HL-60 (cell line): Measurements from ENCODE around the gene ADD1.
"Not testable (repeated sequence)": the region's sequence is repeated elsewhere in the genome, so short reads cannot be mapped to it uniquely, and the experiment has no call there.

Experiments
- DNase-seq, 2 experiments: peaks; one replicate each; pipeline ENCODE4 v3.0.0-alpha.2; 2010 to 2020; ENCODE audit warnings: low read depth in 1 of 2, low spot score in 1 of 2
- H3K27ac ChIP-seq: fragments of 250-450 bp; sonication (Bioruptor Pico); replicated peaks from 2 replicates; pipeline ENCODE4 v1.5.1; 2020; ENCODE audit warnings: mild to moderate bottlenecking, moderate library complexity
- H3K27me3 ChIP-seq: fragments of 250-450 bp; sonication (Bioruptor Pico); 2 replicates; pipeline ENCODE4 v1.5.1; 2021; ENCODE audit warnings: mild to moderate bottlenecking, moderate library complexity; ENCODE audit not compliant: insufficient read depth, poor library complexity, severe bottlenecking
- H3K4me3 ChIP-seq: replicated peaks from 2 replicates; pipeline ENCODE4 v1.5.1; 2011; ENCODE audit warnings: mild to moderate bottlenecking, control low read depth, low read length; ENCODE audit not compliant: insufficient read depth
- GABPA ChIP-seq: IDR thresholded peaks from 2 replicates; pipeline ENCODE4 v1.6.1; 2012; ENCODE audit warnings: low read depth
- POLR2AphosphoS5 ChIP-seq: IDR thresholded peaks from 2 replicates; pipeline ENCODE4 v1.6.1; 2012; ENCODE audit warnings: low read depth
- SPI1 ChIP-seq: IDR thresholded peaks from 2 replicates; pipeline ENCODE4 v1.6.1; 2012; ENCODE audit warnings: low read depth, mild to moderate bottlenecking, borderline replicate concordance
- TF ChIP-seq, protein P1 (sequence below): IDR thresholded peaks from 2 replicates; pipeline ENCODE4 v1.6.1; 2012; ENCODE audit warnings: low read depth; ENCODE audit not compliant: insufficient replicate concordance
- TF ChIP-seq, protein P2 (sequence below): IDR thresholded peaks from one replicate; pipeline ENCODE4 v1.5.1; 2011; ENCODE audit warnings: low read length, control low read depth, inconsistent platforms; ENCODE audit not compliant: insufficient read depth

Gene ADD1

DNA sequence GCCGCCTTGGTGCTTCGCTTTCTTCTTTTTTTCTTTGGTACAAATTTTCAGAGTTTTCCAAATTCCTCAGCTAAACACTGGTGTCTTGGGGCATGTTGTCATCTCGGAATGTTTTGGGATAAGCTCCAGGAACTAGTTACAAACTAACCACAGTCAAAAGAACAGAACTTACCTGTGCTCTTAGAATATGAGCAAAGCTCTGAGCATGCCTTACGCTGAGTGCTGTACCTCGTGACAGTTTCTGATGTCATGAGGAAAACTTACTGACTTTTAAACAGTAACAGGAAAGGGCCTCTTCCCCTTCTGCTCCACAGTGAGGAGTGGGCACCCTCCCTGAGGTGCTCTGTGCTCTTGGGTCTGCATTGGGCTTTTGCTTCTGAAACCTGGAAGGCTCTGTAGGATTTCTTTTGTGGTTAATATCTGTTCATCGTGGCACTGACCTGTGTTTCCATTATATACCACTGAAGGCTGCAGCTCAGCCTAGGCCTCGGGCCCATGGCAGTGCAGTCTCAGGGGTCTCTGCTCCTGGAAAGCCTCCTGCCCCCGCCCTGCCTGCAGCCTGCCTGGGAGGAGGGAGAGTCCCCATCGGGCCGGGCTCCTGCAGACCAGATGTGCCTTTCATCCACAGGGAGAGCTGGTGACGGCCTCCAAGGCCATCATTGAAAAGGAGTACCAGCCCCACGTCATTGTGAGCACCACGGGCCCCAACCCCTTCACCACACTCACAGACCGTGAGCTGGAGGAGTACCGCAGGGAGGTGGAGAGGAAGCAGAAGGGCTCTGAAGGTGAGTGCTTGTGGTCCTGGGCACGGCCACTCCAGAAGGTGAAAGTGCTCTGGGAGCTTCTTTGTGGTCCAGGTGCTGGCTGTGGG is 70.8 kb downstream of the ADD1 start:
- peak in 1 of 2 experiments; percentile 33 for DNase-seq
- Histone ChIP-seq H3K27me3 (no peaks in the 10 kb centered on the region), H3K4me3 (no peak overlapping the region), H3K27ac (peak overlapping the region; percentile 42)
- TF ChIP-seq, protein P1, sequence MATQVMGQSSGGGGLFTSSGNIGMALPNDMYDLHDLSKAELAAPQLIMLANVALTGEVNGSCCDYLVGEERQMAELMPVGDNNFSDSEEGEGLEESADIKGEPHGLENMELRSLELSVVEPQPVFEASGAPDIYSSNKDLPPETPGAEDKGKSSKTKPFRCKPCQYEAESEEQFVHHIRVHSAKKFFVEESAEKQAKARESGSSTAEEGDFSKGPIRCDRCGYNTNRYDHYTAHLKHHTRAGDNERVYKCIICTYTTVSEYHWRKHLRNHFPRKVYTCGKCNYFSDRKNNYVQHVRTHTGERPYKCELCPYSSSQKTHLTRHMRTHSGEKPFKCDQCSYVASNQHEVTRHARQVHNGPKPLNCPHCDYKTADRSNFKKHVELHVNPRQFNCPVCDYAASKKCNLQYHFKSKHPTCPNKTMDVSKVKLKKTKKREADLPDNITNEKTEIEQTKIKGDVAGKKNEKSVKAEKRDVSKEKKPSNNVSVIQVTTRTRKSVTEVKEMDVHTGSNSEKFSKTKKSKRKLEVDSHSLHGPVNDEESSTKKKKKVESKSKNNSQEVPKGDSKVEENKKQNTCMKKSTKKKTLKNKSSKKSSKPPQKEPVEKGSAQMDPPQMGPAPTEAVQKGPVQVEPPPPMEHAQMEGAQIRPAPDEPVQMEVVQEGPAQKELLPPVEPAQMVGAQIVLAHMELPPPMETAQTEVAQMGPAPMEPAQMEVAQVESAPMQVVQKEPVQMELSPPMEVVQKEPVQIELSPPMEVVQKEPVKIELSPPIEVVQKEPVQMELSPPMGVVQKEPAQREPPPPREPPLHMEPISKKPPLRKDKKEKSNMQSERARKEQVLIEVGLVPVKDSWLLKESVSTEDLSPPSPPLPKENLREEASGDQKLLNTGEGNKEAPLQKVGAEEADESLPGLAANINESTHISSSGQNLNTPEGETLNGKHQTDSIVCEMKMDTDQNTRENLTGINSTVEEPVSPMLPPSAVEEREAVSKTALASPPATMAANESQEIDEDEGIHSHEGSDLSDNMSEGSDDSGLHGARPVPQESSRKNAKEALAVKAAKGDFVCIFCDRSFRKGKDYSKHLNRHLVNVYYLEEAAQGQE = no peak
- TF ChIP-seq GABPA = no peak

DNA sequence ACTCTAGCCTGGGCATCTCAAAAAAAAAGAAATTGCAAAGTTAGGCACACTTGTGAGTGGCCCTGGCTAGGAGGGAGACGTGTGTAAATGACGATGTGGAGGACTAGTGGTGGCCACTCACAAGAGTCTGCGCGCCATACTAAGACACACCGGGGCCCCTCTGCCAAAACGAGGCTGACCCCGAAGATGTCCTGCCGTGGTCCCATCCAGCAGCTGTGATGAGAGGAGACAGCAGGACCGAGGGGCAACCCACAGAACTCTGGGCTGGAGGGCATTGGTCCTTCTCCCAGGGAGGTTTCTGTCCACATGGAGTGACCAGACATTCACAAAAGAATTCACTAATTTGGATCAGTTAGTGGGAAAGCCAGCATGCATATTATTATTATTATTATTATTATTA is 72.1 kb downstream of the ADD1 start:
- DNase-seq = no peak
- H3K27ac ChIP-seq = no peak overlapping the region
- no peaks in the 10 kb centered on the region for H3K27me3 ChIP-seq
- H3K4me3 ChIP-seq = no peak overlapping the region
- TF ChIP-seq, protein P1 = no peak
- TF ChIP-seq GABPA = no peak
- TF ChIP-seq, protein P2, sequence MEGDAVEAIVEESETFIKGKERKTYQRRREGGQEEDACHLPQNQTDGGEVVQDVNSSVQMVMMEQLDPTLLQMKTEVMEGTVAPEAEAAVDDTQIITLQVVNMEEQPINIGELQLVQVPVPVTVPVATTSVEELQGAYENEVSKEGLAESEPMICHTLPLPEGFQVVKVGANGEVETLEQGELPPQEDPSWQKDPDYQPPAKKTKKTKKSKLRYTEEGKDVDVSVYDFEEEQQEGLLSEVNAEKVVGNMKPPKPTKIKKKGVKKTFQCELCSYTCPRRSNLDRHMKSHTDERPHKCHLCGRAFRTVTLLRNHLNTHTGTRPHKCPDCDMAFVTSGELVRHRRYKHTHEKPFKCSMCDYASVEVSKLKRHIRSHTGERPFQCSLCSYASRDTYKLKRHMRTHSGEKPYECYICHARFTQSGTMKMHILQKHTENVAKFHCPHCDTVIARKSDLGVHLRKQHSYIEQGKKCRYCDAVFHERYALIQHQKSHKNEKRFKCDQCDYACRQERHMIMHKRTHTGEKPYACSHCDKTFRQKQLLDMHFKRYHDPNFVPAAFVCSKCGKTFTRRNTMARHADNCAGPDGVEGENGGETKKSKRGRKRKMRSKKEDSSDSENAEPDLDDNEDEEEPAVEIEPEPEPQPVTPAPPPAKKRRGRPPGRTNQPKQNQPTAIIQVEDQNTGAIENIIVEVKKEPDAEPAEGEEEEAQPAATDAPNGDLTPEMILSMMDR = no peak
- no peak for TF ChIP-seq SPI1
- TF ChIP-seq POLR2AphosphoS5 = no peak

DNA sequence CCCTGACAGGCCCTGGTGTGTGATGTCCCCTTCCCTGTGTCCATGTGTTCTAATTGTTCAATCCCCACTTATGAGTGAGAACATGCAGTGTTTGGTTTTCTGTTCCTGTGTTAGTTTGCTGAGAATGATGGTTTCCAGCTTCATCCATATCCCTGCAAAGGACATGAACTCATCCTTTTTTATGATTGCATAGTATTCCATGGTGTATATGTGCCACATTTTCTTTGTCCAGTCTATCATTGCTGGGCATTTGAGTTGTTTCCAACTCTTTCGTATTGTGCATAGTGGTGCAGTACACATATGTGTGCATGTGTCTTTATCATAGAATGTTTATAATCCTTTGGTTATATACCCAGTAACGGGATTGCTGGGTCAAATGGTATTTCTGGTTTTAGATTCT is 73.1 kb downstream of the ADD1 start:
- not testable (repeated sequence) for H3K27me3 ChIP-seq, H3K4me3 ChIP-seq, H3K27ac ChIP-seq, DNase-seq

DNA sequence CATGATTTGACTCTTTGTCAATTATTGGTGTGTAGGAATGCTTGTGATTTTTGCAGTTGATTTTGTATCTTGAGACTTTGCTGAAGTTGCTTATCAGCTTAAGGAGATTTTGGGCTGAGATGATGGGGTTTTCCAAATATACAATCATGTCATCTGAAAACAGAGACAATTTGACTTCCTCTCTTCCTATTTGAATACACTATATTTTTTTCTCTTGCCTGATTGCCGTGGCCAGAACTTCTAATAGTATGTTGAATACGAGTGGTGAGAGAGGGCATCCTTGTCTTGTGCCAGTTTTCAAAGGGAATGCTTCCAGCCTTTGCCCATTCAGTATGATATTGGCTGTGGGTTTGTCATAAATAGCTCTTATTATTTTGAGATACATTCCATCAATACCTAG is 74.7 kb downstream of the ADD1 start:
- H3K4me3 ChIP-seq, H3K27ac ChIP-seq, DNase-seq, H3K27me3 ChIP-seq: not testable (repeated sequence)

DNA sequence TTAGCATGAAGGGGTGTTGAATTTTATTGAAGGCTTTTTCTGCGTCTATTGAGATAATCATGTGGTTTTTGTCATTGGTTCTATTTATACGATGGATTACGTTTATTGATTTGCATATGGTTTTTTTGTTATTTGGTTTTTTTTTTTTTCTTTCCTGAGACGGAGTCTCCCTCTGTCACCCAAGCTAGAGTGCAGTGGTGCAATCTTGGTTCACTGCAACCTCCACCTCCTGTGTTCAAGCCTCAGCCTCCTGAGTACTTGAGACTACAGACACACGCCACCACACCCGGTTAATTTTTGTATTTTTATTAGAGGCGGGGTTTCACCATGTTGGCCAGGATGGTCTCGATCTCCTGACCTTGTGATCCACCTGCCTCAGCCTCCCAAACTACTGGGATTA is 75.1 kb downstream of the ADD1 start:
- H3K27ac ChIP-seq, H3K27me3 ChIP-seq, DNase-seq, H3K4me3 ChIP-seq: not testable (repeated sequence)

DNA sequence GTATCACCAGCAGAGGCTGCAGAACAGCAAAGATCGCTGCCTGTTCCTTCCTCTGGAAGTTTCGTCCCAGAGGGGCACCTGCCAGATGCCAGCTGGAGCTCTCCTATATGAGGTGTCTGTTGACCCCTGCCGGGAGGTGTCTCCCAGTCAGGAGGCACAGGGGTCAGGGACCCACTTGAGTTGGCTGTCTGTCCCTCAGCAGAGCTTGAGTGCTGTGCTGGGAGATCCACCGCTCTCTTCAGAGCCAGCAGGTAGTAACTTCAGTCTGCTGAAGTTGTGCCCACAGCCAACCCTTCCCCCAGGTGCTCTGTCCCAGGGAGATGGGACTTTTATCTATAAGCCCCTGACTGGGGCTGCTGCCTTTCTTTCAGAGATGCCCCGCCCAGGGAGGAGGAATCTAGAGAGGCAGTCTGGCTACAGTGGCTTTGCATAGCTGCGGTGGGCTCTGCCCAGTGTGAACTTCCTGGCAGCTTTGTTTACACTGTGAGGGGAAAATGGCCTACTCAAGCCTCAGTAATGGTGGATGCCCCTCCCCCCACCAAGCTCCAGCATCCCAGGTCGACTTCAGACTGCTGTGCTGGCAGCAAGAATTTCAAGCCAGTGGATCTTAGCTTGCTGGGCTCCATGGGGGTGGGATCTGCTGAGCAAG is 78.9 kb downstream of the ADD1 start:
- not testable (repeated sequence) for DNase-seq, H3K27ac ChIP-seq, H3K27me3 ChIP-seq, H3K4me3 ChIP-seq
